Hepatocyte (in vitro differentiated cells): ENCODE results near the gene SLC7A7. TPM values are rescaled to one million over a fixed set of nuclear protein-coding genes. Genes with fewer than 3 reads are reported as not detected.
A peak's percentile ranks its signal among the peaks of the same experiment; 100 is the strongest.
"Not testable (repeated sequence)": the region's sequence is repeated elsewhere in the genome, so short reads cannot be mapped to it uniquely, and the experiment has no call there.

ENCODE experiments used
- DNase-seq: peaks from one replicate; pipeline ENCODE4 v3.0.0-alpha.2; 2016; ENCODE audit warnings: low spot score
- H2AFZ ChIP-seq: fragments of 200-600 bp; sonication (generic); 2 replicates; pipeline ENCODE4 v1.6.0; 2016; ENCODE audit warnings: antibody characterized with exemption, mild to moderate bottlenecking
- H3K27ac ChIP-seq: fragments of 200-600 bp; sonication (generic); 2 replicates; pipeline ENCODE4 v1.5.1; 2016; ENCODE audit warnings: mild to moderate bottlenecking
- H3K27me3 ChIP-seq: fragments of 200-600 bp; sonication (generic); 2 replicates; pipeline ENCODE4 v1.6.1; 2016
- H3K36me3 ChIP-seq: fragments of 200-600 bp; sonication (generic); replicated peaks from 2 replicates; pipeline ENCODE4 v1.5.1; 2016; ENCODE audit warnings: low read depth; ENCODE audit not compliant: insufficient read depth
- H3K4me1 ChIP-seq: fragments of 200-600 bp; sonication (generic); 2 replicates; pipeline ENCODE4 v1.5.1; 2016; ENCODE audit warnings: mild to moderate bottlenecking, moderate library complexity; ENCODE audit not compliant: insufficient read depth
- H3K4me2 ChIP-seq: fragments of 200-600 bp; sonication (generic); 2 replicates; pipeline ENCODE4 v1.6.0; 2016
- H3K4me3 ChIP-seq: fragments of 200-600 bp; sonication (generic); 2 replicates; pipeline ENCODE4 v1.5.1; 2016; ENCODE audit warnings: mild to moderate bottlenecking
- H3K79me2 ChIP-seq: fragments of 200-600 bp; sonication (generic); 2 replicates; pipeline ENCODE4 v1.6.0; 2017; ENCODE audit warnings: mild to moderate bottlenecking
- H3K9me2 ChIP-seq: fragments of 200-600 bp; sonication (generic); replicated peaks from 2 replicates; pipeline ENCODE4 v1.6.0; 2017; ENCODE audit warnings: mild to moderate bottlenecking; ENCODE audit not compliant: insufficient read depth
- H3K9me3 ChIP-seq: fragments of 200-600 bp; sonication (generic); 2 replicates; pipeline ENCODE4 v1.5.1; 2016; ENCODE audit warnings: low read depth, mild to moderate bottlenecking
- H4K20me1 ChIP-seq: fragments of 200-600 bp; sonication (generic); 2 replicates; pipeline ENCODE4 v1.6.0; 2016; ENCODE audit warnings: mild to moderate bottlenecking; ENCODE audit not compliant: insufficient read depth, poor library complexity, severe bottlenecking
- EZH2 ChIP-seq: fragments of 200-600 bp; sonication (generic); IDR thresholded peaks from 2 replicates; pipeline ENCODE4 v1.6.1; 2016; ENCODE audit warnings: antibody characterized with exemption, mild to moderate bottlenecking, borderline replicate concordance
- EZH2phosphoT487 ChIP-seq: fragments of 200-600 bp; sonication (generic); IDR thresholded peaks from one replicate; pipeline ENCODE4 v1.6.1; 2018; ENCODE audit warnings: antibody characterized with exemption, mild to moderate bottlenecking, low read depth, moderate library complexity; ENCODE audit not compliant: unreplicated experiment, severe bottlenecking
- WGBS: methylation state at CpG from one replicate; pipeline ENCODE4 v1.1.6; 2016; ENCODE audit warnings: low lambda C conversion rate; ENCODE audit errors: missing lambda C conversion rate; 5-methylcytosine and 5-hydroxymethylcytosine counted together
- polyA plus RNA-seq: library from polyadenylated mRNA; unstranded; fragments of >200 nt; fragmentation: Nextera tagmentation; extraction: Ambion mirVana; gene quantifications from 2 replicates; pipeline ENCODE4 v1.2.1, GENCODE V29; 2016
- total RNA-seq: library from RNA; depleted of rRNA; stranded (reverse); fragments of >200 nt; gene quantifications from 2 replicates; pipeline ENCODE4 v1.2.3, GENCODE V29; 2014
- TF ChIP-seq, protein P1 (sequence below): fragments of 200-600 bp; sonication (generic); IDR thresholded peaks from 2 replicates; pipeline ENCODE4 v1.5.1; 2016; ENCODE audit warnings: antibody characterized with exemption, mild to moderate bottlenecking; ENCODE audit not compliant: poor library complexity

SLC7A7 gene
- 337 and 381 TPM in 2 replicates for total RNA-seq
- 169 and 206 TPM in 2 replicates for polyA plus RNA-seq

DNA sequence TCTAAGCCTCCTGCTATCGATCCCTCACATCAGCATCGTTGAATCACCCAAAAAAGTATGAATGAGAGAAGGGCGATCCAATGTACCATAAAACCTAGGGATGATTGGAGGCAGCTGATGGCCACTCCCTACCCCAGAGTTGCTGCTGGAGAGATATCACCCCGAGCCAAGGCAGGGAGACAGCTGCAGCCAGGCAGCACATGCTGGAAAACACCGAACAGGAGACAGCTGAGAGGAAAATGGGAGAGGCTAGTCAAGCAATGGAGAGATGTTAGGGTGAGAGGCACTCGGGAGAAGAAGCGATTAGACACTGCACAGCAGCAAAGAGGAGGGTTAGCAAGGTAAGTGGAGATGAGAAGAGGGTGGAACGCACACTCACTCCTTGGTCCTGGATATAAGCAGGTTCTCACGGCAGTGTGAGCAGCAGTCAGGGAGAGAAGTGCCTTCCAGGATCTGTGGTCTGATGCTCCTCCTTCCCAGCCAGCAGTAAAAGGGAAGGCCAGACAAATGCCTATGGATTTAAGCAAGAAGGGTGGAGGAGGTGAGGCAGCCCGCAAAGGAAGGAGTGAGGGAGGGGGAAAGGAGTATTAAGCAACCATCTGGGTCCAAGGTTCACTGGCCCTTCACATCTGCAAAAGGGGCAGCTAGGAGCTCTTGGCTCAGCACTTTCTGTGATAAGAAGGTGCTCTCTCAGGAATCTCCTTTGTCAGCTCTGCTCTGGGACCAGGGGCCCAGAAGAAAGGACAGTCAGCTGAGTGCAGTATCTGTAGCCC, at the start of gene SLC7A7:
Gene SLC7A7 (minus strand): TSS at position 495 of the 773 bp plus-strand sequence. CDS start 2,037 bp downstream, outside the sequence.
- H3K9me3 ChIP-seq = no peaks in the 10 kb centered on the region
- peaks cover 24% of the 10 kb centered on the region for H3K4me1 ChIP-seq
- H3K4me2 ChIP-seq = peak within 1 kb of the TSS; percentile 74
- H3K79me2 ChIP-seq = peaks cover 40% of the 10 kb centered on the region
- peak within 1 kb of the TSS; percentile 89 for H3K27ac ChIP-seq
- no peaks in the 10 kb centered on the region for H3K9me2 ChIP-seq
- no peaks in the 10 kb centered on the region for H3K27me3 ChIP-seq
- H4K20me1 ChIP-seq = no peaks in the 10 kb centered on the region
- TF ChIP-seq, protein P1, sequence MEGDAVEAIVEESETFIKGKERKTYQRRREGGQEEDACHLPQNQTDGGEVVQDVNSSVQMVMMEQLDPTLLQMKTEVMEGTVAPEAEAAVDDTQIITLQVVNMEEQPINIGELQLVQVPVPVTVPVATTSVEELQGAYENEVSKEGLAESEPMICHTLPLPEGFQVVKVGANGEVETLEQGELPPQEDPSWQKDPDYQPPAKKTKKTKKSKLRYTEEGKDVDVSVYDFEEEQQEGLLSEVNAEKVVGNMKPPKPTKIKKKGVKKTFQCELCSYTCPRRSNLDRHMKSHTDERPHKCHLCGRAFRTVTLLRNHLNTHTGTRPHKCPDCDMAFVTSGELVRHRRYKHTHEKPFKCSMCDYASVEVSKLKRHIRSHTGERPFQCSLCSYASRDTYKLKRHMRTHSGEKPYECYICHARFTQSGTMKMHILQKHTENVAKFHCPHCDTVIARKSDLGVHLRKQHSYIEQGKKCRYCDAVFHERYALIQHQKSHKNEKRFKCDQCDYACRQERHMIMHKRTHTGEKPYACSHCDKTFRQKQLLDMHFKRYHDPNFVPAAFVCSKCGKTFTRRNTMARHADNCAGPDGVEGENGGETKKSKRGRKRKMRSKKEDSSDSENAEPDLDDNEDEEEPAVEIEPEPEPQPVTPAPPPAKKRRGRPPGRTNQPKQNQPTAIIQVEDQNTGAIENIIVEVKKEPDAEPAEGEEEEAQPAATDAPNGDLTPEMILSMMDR = no peak
- no peak for TF ChIP-seq EZH2
- TF ChIP-seq EZH2phosphoT487 = no peak
- peak within 1 kb of the TSS; percentile 32 for H2AFZ ChIP-seq
- peak; percentile 78 for DNase-seq
- H3K4me3 ChIP-seq = peak within 1 kb of the TSS; percentile 17
- WGBS = 33% methylated on average over 10 of the region's 10 CpGs
- H3K36me3 ChIP-seq = no peaks in the 10 kb centered on the region

DNA sequence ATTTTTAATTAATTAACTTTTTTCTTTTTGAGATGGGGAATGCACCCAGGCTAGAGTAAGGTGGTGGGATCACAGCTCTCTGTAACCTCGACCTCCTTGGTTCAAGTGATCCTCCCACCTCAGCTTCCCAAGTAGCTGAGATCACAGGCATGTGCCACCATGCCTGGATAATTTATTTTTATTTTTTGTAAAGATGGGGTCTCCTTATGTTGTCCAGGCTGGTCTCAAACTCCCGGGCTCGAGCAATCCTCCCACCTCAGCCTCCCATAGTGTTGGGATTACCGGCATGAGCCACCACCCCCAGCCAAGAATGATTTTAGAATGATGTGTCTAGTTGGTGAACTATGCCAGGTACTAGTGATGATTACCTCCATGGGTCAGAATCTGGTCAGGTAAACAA, 49.7 kb upstream of the SLC7A7 start:
- H3K4me1 ChIP-seq = no peaks in the 10 kb centered on the region
- no peak overlapping the region for H3K4me2 ChIP-seq
- no peaks in the 10 kb centered on the region for H3K9me3 ChIP-seq
- no peaks in the 10 kb centered on the region for H3K79me2 ChIP-seq
- WGBS = 81% methylated on average over 4 of the region's 4 CpGs
- H3K27ac ChIP-seq = no peak overlapping the region
- TF ChIP-seq EZH2 = no peak
- TF ChIP-seq EZH2phosphoT487 = no peak
- TF ChIP-seq, protein P1 = no peak
- H2AFZ ChIP-seq = no peak overlapping the region
- no peak for DNase-seq
- no peaks in the 10 kb centered on the region for H3K36me3 ChIP-seq
- no peaks in the 10 kb centered on the region for H3K9me2 ChIP-seq
- H3K4me3 ChIP-seq = no peak overlapping the region
- H4K20me1 ChIP-seq = no peaks in the 10 kb centered on the region
- no peaks in the 10 kb centered on the region for H3K27me3 ChIP-seq

DNA sequence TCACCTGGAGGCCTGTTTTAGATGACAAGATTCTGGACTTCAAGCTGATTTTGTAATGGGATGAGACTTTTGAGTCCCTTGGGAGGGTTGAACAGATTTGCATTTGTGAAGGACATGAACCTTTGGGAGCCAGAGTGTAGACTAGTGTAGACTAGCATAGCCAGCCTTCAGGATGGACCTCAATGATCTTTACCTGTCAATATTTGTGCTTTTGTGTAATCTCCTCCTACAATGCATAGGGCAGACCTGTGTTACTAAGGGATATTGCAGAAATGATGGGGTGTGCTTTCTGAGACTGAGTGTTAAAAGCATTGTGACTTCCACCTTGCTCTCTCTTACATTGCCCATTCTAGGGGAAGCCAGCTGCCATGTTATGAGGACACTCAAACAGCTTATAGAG, 46.4 kb upstream of the SLC7A7 start:
- H3K79me2 ChIP-seq = no peaks in the 10 kb centered on the region
- H3K36me3 ChIP-seq = no peaks in the 10 kb centered on the region
- no peak overlapping the region for H3K27ac ChIP-seq
- DNase-seq = no peak
- no peak overlapping the region for H3K4me2 ChIP-seq
- no peaks in the 10 kb centered on the region for H3K9me3 ChIP-seq
- no peak overlapping the region for H2AFZ ChIP-seq
- H3K9me2 ChIP-seq = no peaks in the 10 kb centered on the region
- TF ChIP-seq, protein P1 = no peak
- H3K27me3 ChIP-seq = no peaks in the 10 kb centered on the region
- no peak overlapping the region for H3K4me3 ChIP-seq
- no peaks in the 10 kb centered on the region for H3K4me1 ChIP-seq
- no peaks in the 10 kb centered on the region for H4K20me1 ChIP-seq

DNA sequence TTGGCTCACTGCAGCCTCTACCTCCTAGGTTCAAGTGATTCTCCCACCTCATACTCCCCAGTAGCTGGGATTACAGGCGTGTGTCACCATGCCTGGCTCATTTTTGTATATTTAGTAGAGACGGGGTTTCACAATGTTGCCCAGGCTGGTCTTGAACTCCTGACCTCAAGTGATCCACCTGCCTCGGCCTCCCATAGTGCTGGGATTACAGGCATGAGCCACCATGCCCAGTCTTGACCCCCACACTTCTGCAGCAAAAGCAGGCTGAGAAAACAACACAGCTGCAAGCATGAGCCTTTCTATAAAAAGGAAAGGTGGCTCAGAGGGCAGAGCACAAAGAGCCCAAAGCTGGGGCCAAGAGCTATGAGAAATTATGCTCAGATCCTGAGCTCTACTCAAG, 45.1 kb upstream of the SLC7A7 start:
- H3K9me2 ChIP-seq, H4K20me1 ChIP-seq: not testable (repeated sequence)
- WGBS = 87% methylated on average over 3 of the region's 3 CpGs

More for the DNA sequence above, 45.1 kb upstream of the SLC7A7 start:
- not testable (repeated sequence) for H3K4me3 ChIP-seq, H3K79me2 ChIP-seq, H3K27me3 ChIP-seq, DNase-seq, H3K9me3 ChIP-seq, H3K4me2 ChIP-seq, H2AFZ ChIP-seq, H3K4me1 ChIP-seq, H3K36me3 ChIP-seq, H3K27ac ChIP-seq
